ENCODE data around the gene CD34.

CD34 gene

GRCh38 chr1:207870306-207871031 is 40.5 kb downstream of the CD34 start:
- DNase-seq, result no peak

GRCh38 chr1:207869859-207870258 is 41.1 kb downstream of the CD34 start:
- DNase-seq, result no peak

- DNase-seq, result peak; percentile 35
Measured at GRCh38 chr1:207868774-207869721, 41.9 kb downstream of the CD34 start.

- DNase-seq, result no peak
Measured at GRCh38 chr1:207868251-207868773, 42.6 kb downstream of the CD34 start.

- DNase-seq, result no peak
Measured at GRCh38 chr1:207867136-207868109, 43.5 kb downstream of the CD34 start.

GRCh38 chr1:207866471-207867135 is 44.3 kb downstream of the CD34 start:
- DNase-seq, result no peak

- no peak for DNase-seq
Measured at GRCh38 chr1:207863893-207864535, 46.9 kb downstream of the CD34 start.

- no peak for DNase-seq
Measured at GRCh38 chr1:207862241-207862787, 48.6 kb downstream of the CD34 start.

GRCh38 chr1:207861442-207862177 is 49.3 kb downstream of the CD34 start:
- no peak for DNase-seq

GRCh38 chr1:207860531-207860930 is 50.4 kb downstream of the CD34 start:
- DNase-seq, result no peak

GRCh38 chr1:207858806-207859205 is 52.1 kb downstream of the CD34 start:
- no peak for DNase-seq

GRCh38 chr1:207858281-207858680 is 52.6 kb downstream of the CD34 start:
- no peak for DNase-seq

GRCh38 chr1:207857447-207857846 is 53.5 kb downstream of the CD34 start:
- DNase-seq, result no peak

GRCh38 chr1:207856276-207857023 is 54.5 kb downstream of the CD34 start:
- DNase-seq, result no peak

- DNase-seq, result no peak
Measured at GRCh38 chr1:207854001-207854400, 56.9 kb downstream of the CD34 start.

- no peak for DNase-seq
Measured at GRCh38 chr1:207853372-207853757, 57.6 kb downstream of the CD34 start.

GRCh38 chr1:207852576-207853371 is 58.2 kb downstream of the CD34 start:
- no peak for DNase-seq

GRCh38 chr1:207851696-207852095 is 59.2 kb downstream of the CD34 start:
- DNase-seq, result no peak
